Fibroblast of peridontal ligament (primary cell): ENCODE data around the gene HS1BP3.

Experiments used
- DNase-seq: peaks from one replicate; pipeline ENCODE4 v3.0.0-alpha.2; 2010; ENCODE audit errors: extremely low read depth

Gene HS1BP3

GRCh38 chr2:20571231-20571630 lies 79.7 kb downstream of the HS1BP3 start:
- DNase-seq: no peak

- no peak for DNase-seq
These were observed 80.6 kb downstream of the HS1BP3 start for GRCh38 chr2:20570249-20570648.

GRCh38 chr2:20569464-20570223 lies 81.3 kb downstream of the HS1BP3 start:
- DNase-seq: no peak

GRCh38 chr2:20568501-20569463 lies 82.1 kb downstream of the HS1BP3 start:
- no peak for DNase-seq

- no peak for DNase-seq
These were observed 83.0 kb downstream of the HS1BP3 start for GRCh38 chr2:20567926-20568179.
